Muscle of leg (tissue), 11 donors: ENCODE data around the gene SLC52A3. TPM values are rescaled to one million over a fixed set of nuclear protein-coding genes. Genes with fewer than 3 reads are reported as not detected.

Source experiments
- DNase-seq: peaks from one replicate; pipeline ENCODE4 v3.0.0; 2013
- H3K27ac ChIP-seq: one replicate; pipeline ENCODE4 v1.5.1; 2013; ENCODE audit warnings: mild to moderate bottlenecking, low read length, control low read depth
- H3K27me3 ChIP-seq: one replicate; pipeline ENCODE4 v1.6.1; 2013; ENCODE audit warnings: low read length; ENCODE audit not compliant: control insufficient read depth, insufficient read depth
- H3K36me3 ChIP-seq: one replicate; pipeline ENCODE4 v1.6.1; 2013; ENCODE audit warnings: low read length; ENCODE audit not compliant: control insufficient read depth, insufficient read depth
- H3K4me1 ChIP-seq: one replicate; pipeline ENCODE4 v1.6.1; 2013; ENCODE audit warnings: low read length; ENCODE audit not compliant: control insufficient read depth, insufficient read depth
- H3K4me3 ChIP-seq: one replicate; pipeline ENCODE4 v1.5.1; 2013; ENCODE audit warnings: low read length, control low read depth
- H3K9me3 ChIP-seq: replicated peaks from 2 replicates; pipeline ENCODE4 v1.6.1; 2013; ENCODE audit warnings: low read depth, low read length; ENCODE audit not compliant: control insufficient read depth
- WGBS: methylation state at CpG from one replicate; pipeline ENCODE4 v1.1.5; 2013; ENCODE audit warnings: missing lambda C conversion rate; ENCODE audit not compliant: insufficient coverage; 5-methylcytosine and 5-hydroxymethylcytosine counted together
- polyA plus RNA-seq, 8 donors: library from polyadenylated mRNA; unstranded; fragments of 120-200 nt; gene quantifications; one replicate each; pipeline versions ENCODE4 v1.2.1 to v1.2.3, GENCODE V29; 2013; ENCODE audit warnings: inconsistent platforms in 1 of 8, low replicate concordance in 1 of 8; ENCODE audit not compliant: insufficient read length in 8 of 8, insufficient read depth in 1 of 8
- total RNA-seq: library from RNA; stranded (reverse); fragments of 120-200 nt; gene quantifications from one replicate; pipeline ENCODE4 v1.2.4, GENCODE V29; 2013

SLC52A3 gene
- total and polyA plus RNA-seq, 9 donors, result 0.22 to 0.69 (median 0.49) TPM

DNA sequence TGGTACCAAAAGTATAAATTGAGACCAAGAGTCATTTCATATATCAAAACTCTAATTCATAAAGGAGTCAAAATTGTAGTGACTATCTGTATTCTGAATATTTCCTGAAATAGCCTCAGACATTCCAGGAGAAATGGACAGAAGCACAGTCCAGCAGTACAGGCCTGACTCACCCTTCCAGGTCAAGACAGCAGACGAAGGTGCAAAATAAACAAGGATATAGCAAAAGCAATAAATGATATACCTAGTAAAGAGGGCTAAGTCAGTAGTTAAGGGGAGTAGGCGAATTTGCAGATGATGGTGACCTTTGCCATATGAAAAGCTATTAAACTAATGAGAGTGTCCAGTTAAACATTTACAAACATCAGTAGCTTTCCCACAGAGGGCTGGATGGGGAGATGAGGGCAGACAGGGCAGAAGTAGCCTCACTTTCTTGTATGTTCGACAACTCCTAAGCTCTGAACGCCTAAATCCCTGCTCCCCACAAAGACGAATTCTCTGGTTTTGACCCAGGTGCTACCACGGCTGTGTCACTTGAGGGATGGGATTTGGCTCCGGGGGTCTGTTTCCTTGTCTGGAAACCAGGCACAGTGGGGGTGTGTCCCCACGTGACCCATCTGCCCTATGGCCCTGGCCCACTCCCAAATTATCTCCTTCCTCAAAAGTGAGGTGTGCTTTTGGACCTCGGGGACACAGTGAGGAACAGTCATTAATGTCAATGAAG lies 3.6 kb upstream of the SLC52A3 start:
- H3K9me3 ChIP-seq, result peaks cover 2% of the 10 kb centered on the region
- no peaks in the 10 kb centered on the region for H3K36me3 ChIP-seq
- H3K27ac ChIP-seq, result no peak overlapping the region
- WGBS, result 75% methylated on average over 3 of the region's 9 CpGs
- no peak for DNase-seq
- H3K27me3 ChIP-seq, result peaks cover 4% of the 10 kb centered on the region
- H3K4me1 ChIP-seq, result no peaks in the 10 kb centered on the region
- H3K4me3 ChIP-seq, result no peak overlapping the region

DNA sequence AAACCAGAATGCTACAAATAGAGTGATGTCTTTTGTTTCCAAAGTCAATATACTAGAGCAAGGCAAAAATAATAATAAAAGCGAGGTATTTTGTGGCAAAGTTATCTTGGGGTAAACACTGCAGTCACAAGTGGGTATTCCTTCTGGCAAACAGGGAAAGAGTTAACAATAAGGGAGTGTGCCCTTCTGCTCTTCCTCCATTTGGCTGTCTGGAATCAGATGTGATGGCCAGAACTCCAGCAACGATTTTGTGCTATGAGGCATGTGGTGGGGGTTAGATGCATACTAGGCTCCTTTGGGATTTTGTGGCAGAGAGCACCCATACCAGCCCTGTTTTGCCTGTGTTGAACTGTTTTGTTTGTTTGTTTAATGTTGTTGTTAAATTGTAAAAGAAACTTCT lies 2.4 kb upstream of the SLC52A3 start:
- Histone ChIP-seq H3K4me1 (no peaks in the 10 kb centered on the region), H3K36me3 (no peaks in the 10 kb centered on the region), H3K27ac (no peak overlapping the region), H3K4me3 (no peak overlapping the region), H3K27me3 (peaks cover under 1% of the 10 kb centered on the region), H3K9me3 (peaks cover 2% of the 10 kb centered on the region)
- no peak for DNase-seq
- WGBS, result 92% methylated on average over 1 of the region's 2 CpGs

DNA sequence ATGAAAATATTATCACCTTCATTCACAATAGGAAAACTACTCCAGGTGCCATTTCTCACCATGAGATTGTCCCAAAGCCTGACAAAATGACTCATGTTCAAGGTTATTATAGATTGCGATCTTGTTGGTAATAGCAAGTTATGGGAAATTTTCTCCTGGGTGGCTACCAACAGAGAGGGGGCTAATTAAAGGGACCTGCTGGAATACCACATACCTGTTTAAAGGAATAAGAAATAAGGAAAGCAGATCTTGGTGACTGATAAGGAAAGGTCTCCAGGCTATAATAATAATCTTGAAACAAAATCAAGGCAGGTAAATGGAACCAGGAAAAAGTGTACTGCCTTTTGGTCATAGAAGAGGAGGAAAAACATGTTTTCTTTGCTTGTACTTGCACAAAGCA lies 1.4 kb downstream of the SLC52A3 start:
- peaks cover 2% of the 10 kb centered on the region for H3K9me3 ChIP-seq
- no peak overlapping the region for H3K4me3 ChIP-seq
- DNase-seq, result no peak
- H3K36me3 ChIP-seq, result no peaks in the 10 kb centered on the region
- peaks cover 2% of the 10 kb centered on the region for H3K27me3 ChIP-seq
- H3K27ac ChIP-seq, result no peak overlapping the region
- H3K4me1 ChIP-seq, result no peaks in the 10 kb centered on the region
- WGBS, result no CpG with 5 or more reads among the region's 1 CpG

- WGBS, result no CpG with 5 or more reads among the region's 3 CpGs
- H3K27ac ChIP-seq, result no peak overlapping the region
- H3K4me3 ChIP-seq, result no peak overlapping the region
- DNase-seq, result no peak
- H3K27me3 ChIP-seq, result peaks cover 15% of the 10 kb centered on the region
- H3K4me1 ChIP-seq, result no peaks in the 10 kb centered on the region
- no peaks in the 10 kb centered on the region for H3K36me3 ChIP-seq
- no peaks in the 10 kb centered on the region for H3K9me3 ChIP-seq
These were observed 4.0 kb downstream of the SLC52A3 start for GRCh38 chr20:764255-764654.

GRCh38 chr20:761418-762381 lies 6.6 kb downstream of the SLC52A3 start:
- WGBS, result 85% methylated on average over 16 of the region's 24 CpGs
- H3K27me3 ChIP-seq, result peaks cover 15% of the 10 kb centered on the region
- H3K36me3 ChIP-seq, result no peaks in the 10 kb centered on the region
- H3K4me3 ChIP-seq, result no peak overlapping the region
- no peak overlapping the region for H3K27ac ChIP-seq
- H3K9me3 ChIP-seq, result no peaks in the 10 kb centered on the region
- no peaks in the 10 kb centered on the region for H3K4me1 ChIP-seq
- DNase-seq, result no peak

DNA sequence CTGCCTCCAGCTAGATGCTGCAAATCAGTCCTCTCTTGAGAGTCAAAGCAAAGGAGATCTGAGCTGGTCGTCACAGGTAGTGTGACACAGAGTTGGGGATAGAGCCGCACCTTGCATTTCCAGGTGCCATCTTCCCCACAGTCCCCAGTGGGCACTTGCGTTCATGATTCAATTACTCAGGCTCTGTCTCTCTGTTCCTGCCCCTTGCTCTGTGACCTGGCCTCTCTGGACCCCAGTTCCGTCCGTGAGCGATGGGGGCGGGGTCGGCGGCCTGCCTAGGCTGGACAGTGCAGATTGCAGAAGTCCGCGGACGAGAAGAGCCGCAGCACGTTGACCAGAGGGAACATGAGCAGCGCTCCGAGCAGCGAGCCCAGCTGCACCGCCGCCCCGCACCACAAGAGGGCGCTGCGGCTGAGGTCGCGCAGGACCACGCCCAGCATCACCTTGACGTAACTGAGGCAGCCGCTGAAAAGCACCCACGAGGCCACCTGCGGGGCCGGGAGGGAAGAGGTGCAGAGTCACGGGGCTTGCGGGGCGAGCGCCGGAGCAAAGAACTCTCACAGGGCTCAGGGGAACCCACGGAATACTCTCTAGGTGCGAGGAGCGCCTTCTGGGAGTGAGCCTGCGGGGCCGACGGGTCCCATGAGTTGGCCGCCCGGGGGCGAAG lies 7.4 kb downstream of the SLC52A3 start:
- H3K27ac ChIP-seq, result no peak overlapping the region
- H3K4me3 ChIP-seq, result no peak overlapping the region
- no peaks in the 10 kb centered on the region for H3K9me3 ChIP-seq
- 20% methylated on average over 41 of the region's 44 CpGs for WGBS
- H3K36me3 ChIP-seq, result no peaks in the 10 kb centered on the region
- H3K27me3 ChIP-seq, result peaks cover 15% of the 10 kb centered on the region
- no peak for DNase-seq
- H3K4me1 ChIP-seq, result no peaks in the 10 kb centered on the region

DNA sequence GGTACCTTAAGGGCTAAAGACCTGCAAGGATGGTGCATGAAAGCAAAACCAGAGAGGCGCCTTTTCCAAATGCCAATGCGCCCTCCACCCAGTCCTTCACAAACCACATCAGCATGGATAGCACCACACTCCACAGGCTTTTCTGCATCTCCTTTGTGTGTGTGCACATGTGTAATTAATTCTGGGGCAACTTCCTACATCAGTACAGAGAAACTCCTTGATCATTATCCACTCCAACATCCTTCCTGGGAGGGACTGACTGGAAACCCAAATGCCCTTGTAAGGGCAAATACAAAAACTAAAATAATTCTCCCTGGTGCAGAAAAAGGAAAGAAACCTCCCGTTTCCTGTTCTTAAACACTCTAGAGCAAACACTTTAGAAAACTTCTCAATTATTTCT lies 10.8 kb downstream of the SLC52A3 start:
- H3K27ac ChIP-seq, result no peak overlapping the region
- no peak overlapping the region for H3K4me3 ChIP-seq
- H3K4me1 ChIP-seq, result no peaks in the 10 kb centered on the region

DNA sequence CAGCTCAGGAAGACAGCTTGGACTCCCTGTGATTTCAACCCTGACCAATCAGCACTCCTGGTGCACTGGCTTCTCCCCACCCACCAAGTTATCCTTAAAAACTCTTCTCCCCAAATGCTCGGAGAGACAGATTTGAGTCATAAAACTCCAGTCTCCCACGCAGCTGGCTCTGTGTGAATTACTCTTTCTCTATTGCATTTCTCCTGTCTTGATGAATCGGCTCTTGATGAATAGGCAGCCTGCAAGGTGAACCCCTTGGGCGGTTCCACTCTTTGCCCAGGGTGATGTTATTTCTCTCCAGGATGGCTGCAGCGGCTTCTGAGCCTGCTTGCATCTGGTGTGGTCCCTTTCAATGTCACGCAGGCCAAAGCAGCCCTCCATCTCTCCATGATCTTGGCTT lies 12.4 kb downstream of the SLC52A3 start:
- Histone ChIP-seq H3K4me1 (peaks cover 3% of the 10 kb centered on the region), H3K4me3 (no peak overlapping the region), H3K9me3 (no peaks in the 10 kb centered on the region), H3K27ac (no peak overlapping the region), H3K36me3 (no peaks in the 10 kb centered on the region), H3K27me3 (peaks cover 10% of the 10 kb centered on the region)
- DNase-seq, result no peak
- WGBS, result 69% methylated on average over 6 of the region's 6 CpGs

More for the DNA sequence above, 10.8 kb downstream of the SLC52A3 start:
- H3K9me3 ChIP-seq, result no peaks in the 10 kb centered on the region
- no peak for DNase-seq
- H3K36me3 ChIP-seq, result no peaks in the 10 kb centered on the region
- WGBS, result no CpG with 5 or more reads among the region's 3 CpGs
- peaks cover 13% of the 10 kb centered on the region for H3K27me3 ChIP-seq

GRCh38 chr20:754904-755303 lies 13.4 kb downstream of the SLC52A3 start:
- Histone ChIP-seq H3K27me3 (no peaks in the 10 kb centered on the region), H3K9me3 (no peaks in the 10 kb centered on the region), H3K27ac (no peak overlapping the region), H3K4me1 (peaks cover 3% of the 10 kb centered on the region), H3K36me3 (no peaks in the 10 kb centered on the region), H3K4me3 (no peak overlapping the region)
- WGBS, result no CpG with 5 or more reads among the region's 3 CpGs
- DNase-seq, result no peak
